Measurements from ENCODE around the gene NAV3.

The NAV3 gene

DNA sequence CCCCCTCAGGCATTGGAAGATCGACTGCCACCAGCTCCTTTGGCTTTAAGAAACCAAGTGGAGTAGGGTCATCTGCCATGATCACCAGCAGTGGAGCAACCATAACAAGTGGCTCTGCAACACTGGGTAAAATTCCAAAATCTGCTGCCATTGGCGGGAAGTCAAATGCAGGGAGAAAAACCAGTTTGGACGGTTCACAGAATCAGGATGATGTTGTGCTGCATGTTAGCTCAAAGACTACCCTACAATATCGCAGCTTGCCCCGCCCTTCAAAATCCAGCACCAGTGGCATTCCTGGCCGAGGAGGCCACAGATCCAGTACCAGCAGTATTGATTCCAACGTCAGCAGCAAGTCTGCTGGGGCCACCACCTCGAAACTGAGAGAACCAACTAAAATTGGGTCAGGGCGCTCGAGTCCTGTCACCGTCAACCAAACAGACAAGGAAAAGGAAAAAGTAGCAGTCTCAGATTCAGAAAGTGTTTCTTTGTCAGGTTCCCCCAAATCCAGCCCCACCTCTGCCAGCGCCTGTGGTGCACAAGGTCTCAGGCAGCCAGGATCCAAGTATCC lies 288.7 kb downstream of the NAV3 start:
- Histone ChIP-seq H3K4me2 (no peak overlapping the region), H3K9ac (no peak overlapping the region), H3K4me1 (peaks cover 0 to 12% (median 0%) of the 10 kb centered on the region in 10 experiments; a peak in 1 of 20 replicates), H3K4me3 (no peak overlapping the region), H3K36me3 (no peaks in the 10 kb centered on the region), H4K20me1 (no peaks in the 10 kb centered on the region; a peak in 1 of 22 replicates), H3K27me3 (no peaks in the 10 kb centered on the region), H3K9me3 (replicated peaks in 1 of 11) (peaks cover under 1 to 3% (median 2%) of the 10 kb centered on the region in 11 experiments; a peak in 18 of 22 replicates), H3K27ac (no peak overlapping the region)
- no peak for TF ChIP-seq Cebpa-rat (IDR thresholded peaks at IDR 0.05)

DNA sequence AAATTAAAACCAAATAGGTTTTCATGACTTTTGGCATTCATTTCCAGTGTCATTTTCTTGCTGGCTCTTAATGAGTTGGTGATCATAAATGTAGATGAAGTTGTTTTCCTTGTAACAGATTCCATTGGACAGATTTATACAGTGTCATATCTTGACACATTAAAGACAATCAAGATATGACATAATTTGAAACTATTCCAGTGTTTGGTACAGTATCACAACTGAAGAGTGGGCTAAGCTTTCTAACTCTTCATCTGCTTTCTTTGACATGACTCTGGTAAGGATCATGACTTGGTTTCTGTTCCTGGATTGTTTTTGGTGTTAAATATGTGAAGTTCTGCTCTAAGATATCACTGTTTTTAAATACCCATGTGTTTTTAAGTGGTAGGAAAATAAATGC lies 289.6 kb downstream of the NAV3 start:
- H3K27me3 ChIP-seq: no peaks in the 10 kb centered on the region
- H3K4me2 ChIP-seq: no peak overlapping the region
- peaks cover 0 to 12% (median 0%) of the 10 kb centered on the region in 10 experiments; a peak in 1 of 20 replicates for H3K4me1 ChIP-seq
- no peaks in the 10 kb centered on the region; a peak in 1 of 22 replicates for H4K20me1 ChIP-seq
- no peak for TF ChIP-seq Cebpa-rat (IDR thresholded peaks at IDR 0.05)
- H3K9ac ChIP-seq: no peak overlapping the region
- H3K27ac ChIP-seq: no peak overlapping the region
- H3K36me3 ChIP-seq: no peaks in the 10 kb centered on the region
- no peak overlapping the region for H3K4me3 ChIP-seq
- no peaks in the 10 kb centered on the region for H3K9me3 ChIP-seq (replicated peaks in 1 of 11)

DNA sequence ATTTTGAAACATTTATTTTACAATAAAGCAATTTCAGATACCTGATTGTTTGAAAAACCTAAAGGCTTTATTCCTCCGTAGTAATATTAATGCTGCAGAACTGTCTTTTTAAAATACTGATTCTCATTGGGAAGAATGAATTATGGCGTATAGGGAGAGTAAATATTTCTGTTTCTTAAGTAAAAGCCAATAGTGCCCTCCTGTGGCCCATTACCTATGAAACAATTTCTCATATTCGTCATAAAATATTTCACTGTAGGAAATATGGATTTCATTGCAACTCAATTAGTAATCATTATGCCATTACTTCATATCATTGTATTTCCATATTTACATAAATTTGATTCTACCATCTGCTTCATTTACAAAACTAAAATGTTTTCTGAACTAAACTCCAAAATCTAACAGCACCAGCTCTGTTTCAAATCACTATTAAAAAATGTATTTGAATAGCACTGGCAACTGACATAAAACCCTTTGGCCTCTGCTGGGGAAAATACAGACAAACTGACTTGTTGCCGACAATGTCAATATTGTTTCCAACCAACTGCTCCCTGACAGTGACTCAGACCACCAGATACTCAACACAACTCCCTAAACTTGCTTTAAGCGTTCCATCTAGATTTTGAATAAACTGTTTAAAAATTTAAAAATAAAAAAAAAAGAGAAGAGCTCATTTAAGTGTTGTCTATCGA lies 290.3 kb downstream of the NAV3 start:
- Histone ChIP-seq H3K4me3 (no peak overlapping the region), H4K20me1 (no peaks in the 10 kb centered on the region; a peak in 1 of 22 replicates), H3K9ac (no peak overlapping the region), H3K27ac (no peak overlapping the region), H3K27me3 (no peaks in the 10 kb centered on the region), H3K9me3 (replicated peaks in 1 of 11) (no peaks in the 10 kb centered on the region), H3K4me1 (peaks cover 0 to 12% (median 0%) of the 10 kb centered on the region in 10 experiments; a peak in 1 of 20 replicates), H3K4me2 (no peak overlapping the region), H3K36me3 (no peaks in the 10 kb centered on the region)
- no peak for TF ChIP-seq Cebpa-rat (IDR thresholded peaks at IDR 0.05)

DNA sequence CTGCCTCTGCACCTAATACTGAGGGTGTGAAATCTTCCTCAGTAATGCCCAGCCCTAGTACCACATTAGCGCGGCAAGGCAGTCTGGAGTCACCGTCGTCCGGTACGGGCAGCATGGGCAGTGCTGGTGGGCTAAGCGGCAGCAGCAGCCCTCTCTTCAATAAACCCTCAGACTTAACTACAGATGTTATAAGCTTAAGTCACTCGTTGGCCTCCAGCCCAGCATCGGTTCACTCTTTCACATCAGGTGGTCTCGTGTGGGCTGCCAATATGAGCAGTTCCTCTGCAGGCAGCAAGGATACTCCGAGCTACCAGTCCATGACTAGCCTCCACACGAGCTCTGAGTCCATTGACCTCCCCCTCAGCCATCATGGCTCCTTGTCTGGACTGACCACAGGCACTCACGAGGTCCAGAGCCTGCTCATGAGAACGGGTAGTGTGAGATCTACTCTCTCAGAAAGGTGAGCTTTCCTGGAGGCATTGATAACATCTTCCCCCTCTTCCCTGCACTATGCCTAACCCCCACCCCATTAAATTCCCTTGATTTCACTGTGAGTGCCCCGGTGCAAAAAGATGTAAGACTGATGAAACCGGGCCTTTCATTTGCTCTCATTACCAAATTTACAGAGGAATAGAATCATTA lies 291.4 kb downstream of the NAV3 start:
- no peak overlapping the region for H3K4me2 ChIP-seq
- peaks cover 0 to 12% (median 0%) of the 10 kb centered on the region in 10 experiments; a peak in 1 of 20 replicates for H3K4me1 ChIP-seq
- no peak overlapping the region for H3K27ac ChIP-seq
- H3K4me3 ChIP-seq: no peak overlapping the region
- TF ChIP-seq Cebpa-rat (IDR thresholded peaks at IDR 0.05): no peak
- no peaks in the 10 kb centered on the region for H3K27me3 ChIP-seq
- no peaks in the 10 kb centered on the region for H3K9me3 ChIP-seq (replicated peaks in 1 of 11)
- H3K36me3 ChIP-seq: no peaks in the 10 kb centered on the region
- no peaks in the 10 kb centered on the region; a peak in 1 of 22 replicates for H4K20me1 ChIP-seq
- no peak overlapping the region for H3K9ac ChIP-seq

DNA sequence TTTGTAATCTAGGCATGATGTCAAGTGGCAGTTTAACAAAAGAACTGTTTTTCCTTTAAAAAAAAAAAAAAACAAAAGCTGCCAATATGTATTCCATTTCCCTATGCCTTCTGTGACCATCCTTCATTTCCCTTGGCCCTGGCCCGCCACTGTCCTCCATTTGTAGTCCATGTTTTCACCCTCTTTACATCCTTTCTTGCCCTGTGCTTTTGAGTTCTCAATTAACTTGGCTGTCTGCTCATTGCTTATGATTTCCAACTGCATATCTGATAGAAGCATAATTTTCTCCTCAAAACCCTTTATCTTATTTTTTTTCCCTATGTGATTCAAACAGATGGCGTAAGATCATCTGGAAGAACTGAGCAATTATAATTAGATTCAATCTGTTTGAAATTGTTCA lies 297.5 kb downstream of the NAV3 start:
- no peaks in the 10 kb centered on the region for H3K27me3 ChIP-seq
- H3K4me2 ChIP-seq: no peak overlapping the region
- no peak overlapping the region for H3K4me3 ChIP-seq
- H3K4me1 ChIP-seq: no peaks in the 10 kb centered on the region
- no peaks in the 10 kb centered on the region; a peak in 1 of 22 replicates for H4K20me1 ChIP-seq
- no peak overlapping the region for H3K9ac ChIP-seq
- no peak for TF ChIP-seq Cebpa-rat (IDR thresholded peaks at IDR 0.05)
- no peaks in the 10 kb centered on the region for H3K9me3 ChIP-seq (replicated peaks in 1 of 11)
- H3K27ac ChIP-seq: no peak overlapping the region
- no peaks in the 10 kb centered on the region for H3K36me3 ChIP-seq

DNA sequence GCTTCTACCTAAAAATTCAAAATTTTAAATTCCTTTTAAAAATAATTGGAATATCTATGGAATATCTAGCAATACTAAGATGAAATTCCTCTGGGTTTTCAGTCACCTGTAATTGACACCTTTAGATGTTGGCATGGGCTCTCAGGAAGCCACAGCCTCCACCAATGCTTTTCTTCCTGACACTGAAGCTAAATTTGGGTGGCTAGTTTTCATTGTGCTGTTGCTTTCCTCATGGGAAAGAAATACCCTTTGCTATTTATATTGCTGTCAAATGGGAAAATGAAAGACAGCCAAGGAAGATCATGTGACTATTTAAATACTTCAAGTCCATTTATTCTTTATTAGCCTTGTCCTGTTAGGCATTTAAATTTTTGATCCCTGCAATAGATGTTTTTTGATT lies 313.0 kb downstream of the NAV3 start:
- no peak for TF ChIP-seq Cebpa-rat (IDR thresholded peaks at IDR 0.05)
- no peak overlapping the region for H3K9ac ChIP-seq

DNA sequence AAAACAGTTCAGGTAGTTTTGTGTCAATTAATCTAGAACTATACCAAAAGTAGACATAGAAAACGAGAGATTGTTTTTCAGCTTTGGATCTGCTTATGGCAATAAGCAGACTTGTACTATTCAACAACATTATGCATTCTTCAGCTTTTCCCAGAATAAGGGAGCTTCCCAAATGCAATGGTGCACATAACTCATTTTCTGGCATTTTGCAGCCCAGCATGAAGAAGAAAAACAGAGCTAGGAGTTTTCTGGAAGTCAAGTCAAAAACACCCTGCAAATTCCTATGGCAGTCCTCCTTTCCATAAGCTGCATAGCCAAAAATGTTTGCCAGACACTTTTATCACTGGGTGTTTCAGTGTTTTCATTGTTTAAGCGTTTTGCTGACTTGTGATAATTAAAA lies 314.7 kb downstream of the NAV3 start:
- no peaks in the 10 kb centered on the region for H3K27me3 ChIP-seq
- no peak overlapping the region for H3K27ac ChIP-seq
- no peaks in the 10 kb centered on the region for H3K4me1 ChIP-seq
- no peak overlapping the region for H3K9ac ChIP-seq
- H3K4me2 ChIP-seq: no peak overlapping the region
- no peak overlapping the region for H3K4me3 ChIP-seq
- no peaks in the 10 kb centered on the region for H3K9me3 ChIP-seq (replicated peaks in 1 of 11)
- no peaks in the 10 kb centered on the region for H3K36me3 ChIP-seq
- no peaks in the 10 kb centered on the region for H4K20me1 ChIP-seq
- no peak for TF ChIP-seq Cebpa-rat (IDR thresholded peaks at IDR 0.05)

More for the DNA sequence above, 313.0 kb downstream of the NAV3 start:
- no peaks in the 10 kb centered on the region for H3K4me1 ChIP-seq
- no peak overlapping the region for H3K27ac ChIP-seq
- no peak overlapping the region for H3K4me2 ChIP-seq
- H3K36me3 ChIP-seq: no peaks in the 10 kb centered on the region
- no peaks in the 10 kb centered on the region for H4K20me1 ChIP-seq
- no peaks in the 10 kb centered on the region for H3K27me3 ChIP-seq
- H3K4me3 ChIP-seq: no peak overlapping the region
- no peaks in the 10 kb centered on the region for H3K9me3 ChIP-seq (replicated peaks in 1 of 11)

DNA sequence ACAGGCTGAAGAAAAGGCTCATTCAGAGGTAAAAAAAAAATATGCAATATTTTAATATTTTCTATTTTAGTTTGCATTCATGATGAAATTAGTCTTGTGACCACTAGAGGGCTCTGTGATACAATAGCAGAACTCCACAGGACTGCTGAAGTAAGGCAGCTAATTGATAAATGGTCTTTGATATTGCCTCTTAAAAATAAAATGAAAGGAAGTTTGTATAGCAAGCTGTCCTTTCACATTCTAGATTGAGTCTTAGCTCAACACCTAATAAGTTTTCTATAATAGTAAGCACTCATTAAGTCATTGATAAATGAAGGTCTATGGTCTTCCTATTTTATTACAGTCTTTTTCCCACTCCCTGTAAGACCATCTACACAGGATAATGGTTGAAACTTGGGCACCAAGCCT lies 315.7 kb downstream of the NAV3 start:
- TF ChIP-seq Cebpa-rat (IDR thresholded peaks at IDR 0.05): no peak
- Histone ChIP-seq H3K4me3 (no peak overlapping the region), H3K4me1 (no peaks in the 10 kb centered on the region), H3K9ac (no peak overlapping the region), H3K27me3 (no peaks in the 10 kb centered on the region), H4K20me1 (no peaks in the 10 kb centered on the region), H3K36me3 (no peaks in the 10 kb centered on the region), H3K4me2 (no peak overlapping the region), H3K9me3 (replicated peaks in 1 of 11) (no peaks in the 10 kb centered on the region), H3K27ac (no peak overlapping the region)

DNA sequence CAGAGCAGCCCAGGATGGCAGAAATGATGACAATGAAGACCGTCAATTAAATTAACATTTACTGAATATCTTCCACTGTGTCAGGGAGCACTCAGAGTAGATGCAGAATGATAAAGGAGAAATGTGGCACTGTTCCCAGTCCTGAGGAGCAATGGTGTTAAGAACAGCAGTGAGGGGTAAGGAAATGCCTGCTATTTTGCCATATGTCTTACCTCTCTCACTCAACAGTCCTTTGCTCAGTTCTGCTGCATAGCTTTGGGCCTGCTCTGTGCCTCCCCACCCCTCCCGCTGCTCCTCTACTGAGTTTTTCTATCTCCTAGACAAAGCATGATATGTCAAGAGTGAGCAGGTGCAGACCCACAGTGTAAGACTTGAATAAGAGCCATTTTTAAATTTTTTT lies 318.8 kb downstream of the NAV3 start:
- H3K9ac ChIP-seq: no peak overlapping the region
- no peaks in the 10 kb centered on the region for H3K4me1 ChIP-seq
- H3K36me3 ChIP-seq: no peaks in the 10 kb centered on the region
- TF ChIP-seq Cebpa-rat (IDR thresholded peaks at IDR 0.05): no peak
- H4K20me1 ChIP-seq: no peaks in the 10 kb centered on the region
- no peak overlapping the region for H3K4me3 ChIP-seq
- no peak overlapping the region for H3K4me2 ChIP-seq
- no peaks in the 10 kb centered on the region for H3K27me3 ChIP-seq
- H3K27ac ChIP-seq: no peak overlapping the region
- no peaks in the 10 kb centered on the region for H3K9me3 ChIP-seq (replicated peaks in 1 of 11)

Data from BLaER1 treated with 17β-estradiol and CSF1 and Interleukin-3, amounts not matched to agents 10 nM and 100 nM (cell line).